GM18507 (cell line): Measurements from ENCODE around the gene SLC9A3.

Experiments
- DNase-seq: peaks from one replicate; pipeline ENCODE4 v3.0.0; 2011; ENCODE audit warnings: low read depth; ENCODE audit not compliant: insufficient read length; ENCODE audit errors: extremely low spot score
- FAIRE-seq: peaks from 2 replicates; lab custom pipeline; 2011; peaks lifted over from hg19 to GRCh38; lab: Jason Lieb, UNC

Gene SLC9A3

DNA sequence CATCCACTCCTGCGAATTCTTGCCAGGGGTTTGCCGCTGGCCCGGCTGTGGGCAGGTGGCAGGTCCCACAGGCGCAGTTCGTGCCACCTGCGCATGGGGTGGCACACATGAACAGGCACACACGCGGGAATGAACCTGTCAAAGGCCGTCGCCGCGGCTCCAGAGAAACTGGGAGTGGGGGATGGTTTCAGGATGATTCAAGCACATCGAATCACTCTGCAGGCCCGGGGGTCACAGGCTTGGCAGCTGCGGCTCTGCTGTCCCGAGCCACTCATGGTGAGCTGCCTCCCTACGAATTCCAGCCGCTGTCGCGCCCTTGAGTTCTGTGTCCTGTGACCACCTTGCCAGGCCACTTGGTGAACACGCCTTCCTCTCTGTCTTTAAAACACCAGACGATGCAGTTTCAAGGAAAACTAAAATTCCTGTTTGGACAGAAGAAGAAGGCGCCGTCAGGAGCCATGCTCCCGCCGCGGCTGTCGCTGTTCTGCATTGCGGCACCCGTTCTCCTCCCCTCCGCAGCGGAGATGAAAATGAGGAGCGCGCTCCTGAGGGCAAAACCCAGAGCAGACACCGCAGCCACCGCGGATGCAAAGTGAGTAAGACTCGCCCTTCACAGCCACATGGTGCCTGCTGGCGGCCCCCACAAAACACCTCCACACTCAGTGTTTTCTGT is 96.7 kb downstream of the SLC9A3 start:
- DNase-seq (no peak), FAIRE-seq (no peak)

DNA sequence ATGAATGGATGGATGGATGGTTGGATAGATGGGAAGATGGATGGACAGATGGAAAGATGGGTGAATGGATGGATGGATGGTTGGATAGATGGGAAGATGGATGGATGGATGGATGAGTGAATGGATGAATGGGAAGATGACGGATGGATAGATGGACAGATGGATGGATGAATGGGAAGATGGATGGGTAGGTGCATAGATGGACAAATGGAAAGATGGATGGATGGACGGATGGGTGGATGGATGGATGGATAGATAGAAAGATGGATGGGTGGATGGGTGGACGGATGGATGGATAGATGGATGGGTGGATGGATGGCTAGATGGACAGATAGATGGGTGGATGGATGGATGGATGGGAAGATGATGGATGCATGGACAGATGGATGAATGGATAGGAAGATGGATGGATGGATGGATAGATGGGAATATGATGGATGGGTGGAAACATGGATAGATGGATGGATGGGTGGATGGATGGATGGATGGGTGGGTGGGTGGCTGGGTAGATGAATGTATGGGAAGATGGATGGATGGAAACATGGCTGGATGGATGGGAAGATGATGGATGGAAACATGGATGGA is 97.8 kb downstream of the SLC9A3 start:
- peak; percentile 72 for FAIRE-seq
- DNase-seq: no peak

DNA sequence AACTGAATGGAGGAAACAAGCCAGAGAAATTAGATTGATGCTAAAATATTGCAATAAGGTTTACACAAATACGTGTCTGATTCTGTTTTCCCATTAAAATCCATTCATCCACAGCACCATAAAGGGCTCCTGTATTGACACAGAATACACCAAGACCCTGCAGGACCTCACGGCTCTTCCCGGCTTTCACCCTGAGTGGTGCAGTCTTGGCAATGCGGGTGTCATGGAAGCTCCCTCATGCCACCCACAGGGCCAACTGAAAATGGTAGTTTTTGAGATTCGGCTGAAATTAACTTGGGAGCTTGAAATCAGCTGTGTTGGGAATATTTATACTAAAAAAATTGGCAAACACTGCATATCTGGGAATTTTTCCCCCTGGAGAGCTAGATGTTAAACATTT is 98.5 kb downstream of the SLC9A3 start:
- no peak for FAIRE-seq
- no peak for DNase-seq

DNA sequence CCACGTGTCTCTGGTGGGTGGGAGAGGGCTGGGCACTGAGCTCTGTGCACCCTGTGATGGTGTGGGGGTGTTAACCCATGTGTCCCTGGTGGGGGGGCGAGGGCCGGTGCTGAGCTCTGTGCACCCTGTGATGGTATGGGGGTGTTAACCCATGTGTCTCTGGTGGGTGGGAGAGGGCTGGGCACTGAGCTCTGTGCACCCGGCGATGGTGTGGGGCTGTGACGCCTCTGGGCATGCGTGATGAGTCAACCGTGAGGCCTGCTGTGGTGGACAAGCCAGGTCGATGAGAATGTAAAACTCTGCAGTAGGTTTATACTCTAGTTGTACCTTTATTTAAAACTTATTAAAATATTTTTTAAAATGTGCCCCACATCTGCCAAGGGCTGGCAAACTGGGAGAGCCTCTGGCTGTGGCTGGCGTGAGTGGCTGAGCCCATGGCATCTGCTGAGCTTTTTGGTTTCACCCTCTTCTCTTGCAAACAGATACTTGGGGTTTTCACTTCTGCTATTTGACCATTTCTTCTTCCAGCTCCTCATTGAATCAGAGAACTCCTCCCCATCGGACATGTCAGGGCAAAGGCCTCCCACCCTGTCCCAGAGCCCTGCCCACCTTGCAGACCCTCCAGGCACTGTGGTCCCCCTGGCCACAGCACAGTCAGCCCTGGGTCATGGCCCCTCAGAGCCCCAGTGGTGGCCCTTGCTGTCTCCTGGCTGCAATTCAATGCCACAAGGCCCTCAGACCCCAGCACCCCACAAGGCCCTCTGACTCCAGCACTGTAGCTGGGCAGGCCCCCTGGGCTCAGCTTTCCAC is 99.7 kb downstream of the SLC9A3 start:
- DNase-seq (peak; percentile 67), FAIRE-seq (peak; percentile 85)

DNA sequence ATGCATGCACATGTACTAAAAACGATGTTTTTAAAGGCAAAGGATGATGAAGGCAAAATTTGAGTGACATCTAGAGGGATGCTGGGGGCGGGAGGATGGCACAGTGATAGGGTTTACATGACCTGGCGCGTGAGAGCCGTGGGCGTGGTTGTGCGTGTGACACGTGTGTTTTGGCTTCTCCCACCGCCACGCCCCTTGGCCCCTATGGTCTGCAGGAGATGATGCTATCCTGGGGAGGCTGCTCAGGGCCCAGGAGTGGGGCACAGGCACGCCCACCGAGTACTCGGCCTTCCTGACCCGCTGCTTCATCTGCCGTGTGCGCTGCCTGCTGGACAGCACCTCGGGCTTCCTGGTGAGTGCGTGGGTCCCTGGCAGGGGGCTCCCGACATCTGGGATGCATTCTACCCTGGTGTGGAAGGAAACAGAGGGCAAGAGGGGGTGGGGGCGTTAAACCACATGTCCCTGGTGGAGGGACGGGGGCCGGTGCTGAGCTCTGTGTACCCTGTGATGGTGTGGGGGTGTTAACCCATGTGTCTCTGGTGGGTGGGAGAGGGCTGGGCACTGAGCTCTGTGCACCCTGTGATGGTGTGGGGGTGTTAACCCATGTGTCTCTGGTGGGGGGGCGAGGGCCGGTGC is 100.5 kb downstream of the SLC9A3 start:
- no peak for FAIRE-seq
- DNase-seq: no peak

DNA sequence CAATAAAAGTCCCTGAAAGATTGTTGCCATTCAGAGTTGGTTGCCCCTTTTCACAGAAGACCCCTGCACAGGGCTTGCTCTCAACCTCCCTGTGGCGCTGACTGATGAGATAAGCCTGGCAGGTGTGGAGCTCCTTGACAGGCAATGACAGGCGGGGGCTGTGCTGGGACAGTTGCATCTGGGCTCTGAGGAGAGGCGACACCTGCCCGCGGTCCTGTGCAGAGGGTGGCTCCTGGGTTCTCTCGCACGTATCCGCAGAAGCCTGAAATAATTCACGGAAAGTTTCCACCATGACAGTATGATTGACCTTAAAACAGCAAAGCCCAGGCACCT is 101.0 kb downstream of the SLC9A3 start:
- no peak for DNase-seq
- no peak for FAIRE-seq

DNA sequence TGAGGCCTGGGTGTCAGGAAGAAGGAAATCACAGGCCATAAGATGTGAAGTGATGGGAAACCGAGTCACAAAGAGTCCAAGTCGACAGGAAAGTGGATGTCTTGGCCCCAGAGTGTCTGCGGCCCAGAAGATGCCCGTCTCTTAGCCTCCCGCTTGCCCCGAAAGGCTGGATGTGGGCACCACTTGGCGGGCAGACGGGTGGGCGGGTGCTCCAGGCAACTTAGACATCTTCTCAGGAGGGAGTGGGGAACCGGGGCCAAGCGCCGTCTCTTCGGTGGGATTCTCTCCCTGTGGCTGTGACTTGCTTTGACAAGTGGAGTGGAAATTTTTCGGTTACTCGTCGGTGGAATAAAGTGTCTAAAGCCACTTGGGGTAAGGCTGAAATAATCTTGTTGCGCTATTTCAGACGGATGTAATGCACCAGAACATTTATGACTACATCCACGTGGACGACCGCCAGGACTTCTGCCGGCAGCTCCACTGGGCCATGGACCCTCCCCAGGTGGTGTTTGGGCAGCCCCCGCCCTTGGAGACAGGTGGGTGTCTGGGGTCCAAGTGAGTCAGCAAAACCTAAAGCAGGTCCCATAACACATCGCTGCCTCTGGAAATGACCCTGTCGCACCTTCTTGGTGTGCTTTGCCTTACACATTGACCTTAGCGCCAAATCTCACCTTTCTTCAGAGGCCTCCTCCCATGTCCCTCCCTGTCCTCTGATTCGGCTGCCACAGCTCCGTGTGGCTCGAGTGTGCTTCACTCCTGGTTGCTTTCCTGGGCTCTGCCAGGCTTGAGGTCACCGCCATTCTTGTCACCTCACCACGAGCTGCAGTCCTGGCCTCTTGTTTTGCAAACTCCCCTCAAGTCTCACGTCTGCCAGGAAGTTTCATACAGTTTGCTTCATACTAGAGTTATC is 101.7 kb downstream of the SLC9A3 start:
- FAIRE-seq: no peak
- DNase-seq: no peak

DNA sequence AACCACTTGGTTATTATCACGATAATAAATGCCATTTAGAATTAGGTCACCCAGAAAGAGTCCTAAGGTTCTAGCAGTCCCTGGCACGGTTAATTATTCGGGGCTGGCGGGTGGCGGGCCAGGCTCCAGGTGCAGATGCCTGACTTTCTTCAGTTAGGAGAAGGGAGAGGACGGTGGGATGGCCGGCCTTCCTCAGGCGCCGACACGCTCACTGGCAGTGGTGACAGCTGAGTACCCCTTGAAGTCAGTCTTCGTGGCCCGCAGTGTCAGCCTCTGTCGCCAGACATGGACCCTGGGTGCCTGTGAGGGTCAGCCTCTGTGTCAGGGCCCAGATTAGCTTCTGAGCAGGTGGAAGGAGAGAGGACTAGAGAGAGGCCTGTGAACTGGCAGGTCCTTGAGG is 102.3 kb downstream of the SLC9A3 start:
- DNase-seq (no peak), FAIRE-seq (no peak)

DNA sequence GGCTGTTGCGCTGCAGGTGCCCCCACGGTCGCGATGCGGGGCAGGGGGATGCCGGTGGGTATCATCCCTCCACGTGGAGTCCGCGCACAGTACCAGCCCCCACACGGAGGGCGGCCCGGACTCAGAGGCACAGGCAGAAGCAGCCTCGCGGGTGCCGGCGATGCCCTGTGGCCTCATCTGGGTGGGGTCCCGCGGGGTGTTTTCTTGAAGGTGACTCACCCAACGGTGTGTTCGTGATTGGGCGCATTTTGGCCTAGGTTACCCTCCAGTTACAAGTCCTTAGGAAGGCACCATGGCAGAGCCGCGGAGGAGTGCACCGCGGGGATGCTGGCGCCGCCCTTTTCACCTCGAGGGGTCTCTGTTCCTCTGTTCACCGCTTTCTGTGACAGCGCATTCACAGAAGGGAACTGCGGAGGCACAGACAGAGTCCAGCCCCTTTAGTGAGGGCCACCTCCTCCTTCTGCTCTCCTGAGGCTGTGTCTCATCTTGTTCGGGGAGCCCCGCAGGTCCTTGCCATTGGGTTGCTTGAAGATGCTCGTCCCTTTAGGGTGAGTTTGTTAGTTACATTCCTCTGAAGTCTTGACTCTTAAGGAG is 102.9 kb downstream of the SLC9A3 start:
- DNase-seq (no peak), FAIRE-seq (no peak)

DNA sequence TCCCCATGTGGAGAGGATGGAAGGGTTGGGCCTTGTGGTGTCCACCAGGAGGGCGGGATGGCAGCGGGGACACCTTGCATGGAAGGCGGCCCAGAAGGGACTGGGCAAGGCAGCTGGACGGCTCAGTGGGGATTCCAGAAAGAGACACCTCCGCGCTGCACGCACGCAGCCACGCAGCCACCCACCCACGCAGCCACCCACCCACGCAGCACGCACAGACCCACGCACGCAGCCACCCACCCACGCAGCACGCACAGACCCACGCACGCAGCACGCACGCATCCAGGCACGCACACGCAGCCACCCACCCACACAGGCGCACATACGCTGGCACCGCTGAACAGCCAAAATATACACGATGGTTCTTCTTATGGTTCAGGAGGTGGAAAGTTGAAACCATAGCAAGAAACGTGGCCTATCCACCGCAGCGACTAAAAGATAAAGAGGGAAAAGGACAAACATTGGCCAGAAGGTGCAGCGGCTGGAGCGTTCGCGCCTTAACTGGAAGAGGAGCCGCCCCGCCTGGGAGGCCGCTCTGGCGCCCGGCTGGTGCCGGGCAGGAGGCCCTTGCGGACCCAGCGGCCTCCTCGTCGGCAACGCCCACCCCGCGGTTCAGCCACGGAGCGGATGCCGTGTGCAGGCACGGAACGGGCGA is 103.5 kb downstream of the SLC9A3 start:
- DNase-seq (no peak), FAIRE-seq (no peak)
